Stimulated activated CD8-positive, alpha-beta memory T cell treated with anti-CD3 and anti-CD28 coated beads, Interleukin-15, amount 100 ng/mL, for 48 hours (primary cell): ENCODE results near the gene IGFN1.

Experiments used
- DNase-seq, 2 donors: peaks; one replicate each; pipeline ENCODE4 v3.0.0-alpha.2; 2020; ENCODE audit warnings: low read depth in 2 of 2

IGFN1 gene

DNA sequence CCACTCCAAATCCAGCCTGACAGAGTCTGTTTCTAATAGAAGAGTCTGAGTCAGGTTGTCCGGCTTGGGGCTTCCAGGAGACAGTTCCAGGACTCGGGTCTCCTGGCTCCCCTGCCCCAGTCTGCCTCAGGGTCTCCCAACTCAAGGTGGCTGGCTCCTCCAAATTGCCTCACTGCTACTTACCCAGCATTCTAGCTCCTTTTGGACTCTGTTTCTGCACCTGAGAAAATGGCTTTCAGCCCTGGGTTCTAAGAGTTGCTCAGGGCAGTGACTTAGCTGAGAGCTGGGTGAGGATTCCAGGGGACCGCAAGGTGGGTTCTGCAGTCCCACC lies 5.5 kb upstream of the IGFN1 start:
- no peak for DNase-seq

DNA sequence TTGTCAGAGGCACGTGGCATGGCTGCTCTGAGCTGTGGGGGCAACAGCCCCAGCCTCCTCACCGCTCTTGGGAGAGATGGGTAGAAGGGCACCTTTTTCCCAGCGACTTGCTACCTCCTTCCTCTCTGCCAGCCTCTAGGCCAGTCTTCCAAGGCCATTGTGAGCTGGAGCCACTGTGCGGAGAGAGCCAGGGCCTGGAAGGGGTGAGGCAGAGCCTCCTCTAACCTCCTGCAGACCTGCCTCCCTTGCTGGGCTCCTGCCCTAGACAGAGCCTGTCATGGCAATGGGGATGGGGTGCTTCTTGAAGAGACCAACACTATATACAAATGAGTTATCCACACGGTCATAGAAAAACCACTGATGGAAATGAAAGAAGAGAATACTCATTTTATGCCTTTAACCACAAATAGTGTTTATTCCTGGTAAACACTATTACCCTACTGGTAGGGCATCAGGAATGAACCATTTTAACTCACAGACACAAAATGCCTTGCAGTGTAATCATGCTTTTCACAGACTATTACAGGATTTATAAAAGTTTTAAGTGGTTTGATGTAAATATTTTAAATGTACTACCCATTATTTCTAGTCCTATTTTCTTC lies 5.0 kb upstream of the IGFN1 start:
- DNase-seq: no peak

DNA sequence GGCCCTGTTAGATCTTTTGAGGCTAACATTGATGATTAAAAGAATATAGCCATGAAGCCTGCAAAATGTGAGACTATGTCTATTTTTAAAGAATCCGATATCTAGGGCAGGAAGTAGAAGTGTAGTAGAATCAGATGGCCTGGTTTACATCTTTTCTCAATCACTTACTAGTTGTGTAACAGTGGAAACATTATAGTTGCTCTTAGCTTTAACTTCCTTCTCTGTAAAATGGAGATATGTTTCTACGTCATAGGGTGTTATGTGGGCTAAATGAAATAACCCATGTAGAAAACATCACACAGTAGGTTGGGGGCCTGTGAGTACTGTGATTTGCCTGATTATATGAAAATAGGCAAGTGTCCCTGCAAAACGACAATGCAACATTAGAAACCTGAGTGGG lies 4.4 kb upstream of the IGFN1 start:
- DNase-seq: no peak

DNA sequence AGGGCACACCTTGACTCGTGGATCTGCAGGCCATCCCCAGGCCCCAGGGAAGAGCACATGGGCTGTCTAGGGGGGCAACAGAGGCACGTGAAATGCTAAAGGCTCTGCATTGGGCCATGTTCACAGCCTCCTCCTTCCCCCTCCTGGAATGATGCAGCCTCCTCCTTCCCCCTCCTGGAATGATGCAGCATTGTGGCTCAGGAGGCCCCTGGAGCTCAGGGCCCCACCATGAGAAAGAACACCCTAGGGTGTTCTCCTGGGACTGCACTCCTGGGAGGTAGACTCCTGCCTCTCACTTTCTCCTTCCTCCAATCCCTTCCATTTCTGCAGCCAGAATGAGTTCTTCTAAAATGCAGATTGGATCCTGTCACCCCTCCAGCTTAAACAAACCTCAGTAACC lies 1.5 kb upstream of the IGFN1 start:
- no peak for DNase-seq

DNA sequence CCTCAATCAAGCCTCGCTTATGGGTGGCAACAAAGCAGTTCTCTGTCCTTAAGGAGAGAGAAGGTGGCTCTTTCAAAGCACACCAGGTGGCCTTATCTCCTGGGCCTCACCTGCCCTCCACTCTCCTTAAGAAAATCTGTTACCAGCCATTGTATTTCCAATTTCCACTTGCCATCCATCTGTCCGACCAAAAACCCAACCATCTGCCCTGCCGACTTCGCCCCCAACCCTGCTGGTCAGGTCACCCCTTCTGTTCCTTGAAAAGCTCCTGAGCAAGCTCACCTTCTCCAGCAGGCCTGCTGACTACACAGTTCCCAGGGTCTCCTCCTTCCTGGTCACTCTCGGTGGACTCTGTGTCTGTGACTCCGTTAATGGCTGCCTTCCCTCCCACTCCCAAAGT lies 619 bp upstream of the IGFN1 start:
- no peak for DNase-seq

DNA sequence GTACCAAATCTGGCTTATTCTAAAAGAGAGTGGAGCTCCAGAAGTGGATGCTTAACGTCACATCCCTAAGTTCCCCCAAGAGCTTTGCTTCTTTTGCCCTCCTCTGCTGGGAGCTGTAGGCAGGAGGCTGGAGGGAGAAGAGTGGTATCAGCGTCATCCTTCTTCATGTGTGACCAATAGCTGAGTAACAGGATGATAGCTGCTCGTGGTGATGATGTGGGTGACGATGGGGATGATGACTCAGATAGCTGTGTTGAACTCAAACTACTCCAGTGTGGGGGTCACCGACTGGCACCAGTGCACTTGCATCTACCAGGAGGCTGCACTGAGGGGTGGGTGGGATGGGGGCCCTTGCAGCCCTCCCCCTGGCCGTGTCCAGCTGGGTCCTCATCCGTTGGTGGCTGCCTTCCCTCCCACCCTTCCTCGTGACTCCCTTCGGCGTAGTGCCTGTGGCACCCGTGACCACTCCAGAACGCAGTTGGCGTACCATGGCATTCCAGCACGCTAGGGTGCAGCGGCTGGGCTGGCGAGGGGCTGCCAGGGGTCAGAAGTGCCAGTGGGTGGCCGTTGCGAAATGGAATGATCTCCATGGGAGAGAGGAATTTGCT lies 1.1 kb downstream of the IGFN1 start:
- peak; percentile 29 to 58 for DNase-seq

DNA sequence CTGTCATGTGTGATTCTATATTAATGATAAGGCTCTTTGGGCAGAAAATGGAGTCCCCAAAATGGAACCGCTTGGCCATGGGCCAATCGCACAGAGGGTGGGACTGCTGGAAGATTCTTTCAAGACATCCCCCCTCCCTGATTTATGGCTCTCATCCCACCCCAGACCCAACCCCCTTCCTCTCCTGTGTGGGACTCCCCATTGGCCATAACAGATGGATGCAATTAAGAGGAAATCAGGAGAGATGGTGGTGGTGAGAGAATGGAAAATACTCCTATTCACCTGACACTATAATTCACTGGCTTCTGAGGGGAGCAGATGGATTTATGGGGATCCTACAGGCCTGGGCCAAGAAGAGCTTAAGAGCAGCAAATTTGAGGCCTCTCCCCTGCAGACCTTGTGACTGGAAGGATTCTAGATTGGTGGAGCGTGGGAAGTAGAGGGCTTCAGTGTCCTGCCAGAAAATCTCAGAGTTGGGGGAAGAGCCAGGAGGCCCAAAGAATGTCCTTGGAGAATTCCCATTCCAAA lies 1.7 kb downstream of the IGFN1 start:
- no peak for DNase-seq

DNA sequence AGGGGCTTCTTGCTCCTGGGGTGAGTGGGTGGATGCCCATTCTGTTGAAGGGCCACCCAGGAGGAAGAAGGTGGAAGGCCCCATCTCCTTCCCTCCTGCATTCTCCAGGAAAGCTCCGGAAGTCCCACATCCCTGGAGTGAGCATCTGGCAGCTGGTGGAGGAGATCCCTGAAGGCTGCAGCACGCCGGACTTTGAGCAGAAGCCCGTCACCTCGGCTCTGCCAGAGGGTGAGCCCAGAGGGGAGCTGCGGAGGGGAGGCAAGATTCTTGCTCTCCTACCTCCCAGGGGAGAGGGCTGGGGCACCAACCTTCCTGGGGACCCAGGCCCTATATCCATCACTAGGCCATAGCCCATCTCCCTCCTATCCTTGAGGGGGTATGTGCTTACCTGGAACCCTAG lies 3.4 kb downstream of the IGFN1 start:
- no peak for DNase-seq

DNA sequence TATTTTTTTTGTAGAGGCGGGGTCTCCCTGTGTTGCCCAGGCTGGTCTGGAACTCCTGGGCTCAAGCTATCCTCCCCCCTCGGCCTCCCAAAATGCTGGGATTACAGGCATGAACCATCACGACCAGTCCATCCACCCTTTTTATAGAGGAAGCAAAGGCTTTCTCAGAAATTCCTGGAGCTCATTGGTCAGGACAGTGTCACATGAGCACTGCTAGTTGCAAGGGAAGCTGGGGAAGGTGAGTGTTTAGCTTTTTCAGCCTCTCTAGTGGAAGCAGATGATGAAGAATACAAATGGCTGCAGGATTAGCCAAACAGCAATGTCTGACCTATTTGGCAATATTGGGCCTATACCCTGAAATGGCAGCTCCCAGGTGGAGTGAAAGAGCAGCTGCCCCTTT lies 8.0 kb downstream of the IGFN1 start:
- no peak for DNase-seq

DNA sequence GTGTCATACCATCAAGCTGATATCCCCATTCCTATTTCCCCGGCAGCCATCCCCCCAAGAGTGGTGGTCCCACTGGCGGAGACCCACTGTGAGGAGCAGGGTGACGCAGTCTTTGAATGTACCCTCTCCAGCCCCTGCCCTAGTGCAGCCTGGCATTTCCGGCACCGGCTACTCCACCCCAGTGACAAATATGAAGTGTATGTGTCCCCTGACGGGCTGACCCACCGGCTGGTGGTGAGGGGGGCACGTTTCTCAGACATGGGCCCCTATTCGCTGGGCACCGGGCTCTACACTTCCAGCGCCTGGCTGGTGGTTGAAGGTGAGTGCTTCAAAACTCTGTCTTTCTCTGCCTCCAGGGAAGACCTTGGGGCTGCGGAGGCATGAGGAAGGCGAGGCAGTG lies 14.4 kb downstream of the IGFN1 start:
- no peak for DNase-seq

DNA sequence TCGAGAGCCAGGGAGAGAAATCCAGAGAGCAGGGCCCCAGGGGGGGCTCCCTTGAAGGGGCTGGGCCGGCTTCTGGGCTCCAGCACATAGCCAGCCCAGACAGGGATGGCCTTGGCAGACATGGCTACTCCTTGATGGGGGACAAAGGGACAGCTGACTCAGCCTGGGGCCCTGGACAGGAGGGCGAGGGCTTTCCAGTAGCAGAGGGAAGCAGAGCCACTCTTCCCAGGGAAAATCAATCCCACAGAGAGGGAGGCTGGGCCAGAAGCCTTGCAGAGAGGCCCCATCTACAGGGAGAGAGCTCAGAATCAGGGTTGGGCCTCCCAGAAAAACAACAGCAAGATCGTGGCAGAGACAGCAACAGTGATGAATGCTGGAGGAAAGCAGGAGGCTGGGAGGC lies 15.6 kb downstream of the IGFN1 start:
- no peak for DNase-seq

DNA sequence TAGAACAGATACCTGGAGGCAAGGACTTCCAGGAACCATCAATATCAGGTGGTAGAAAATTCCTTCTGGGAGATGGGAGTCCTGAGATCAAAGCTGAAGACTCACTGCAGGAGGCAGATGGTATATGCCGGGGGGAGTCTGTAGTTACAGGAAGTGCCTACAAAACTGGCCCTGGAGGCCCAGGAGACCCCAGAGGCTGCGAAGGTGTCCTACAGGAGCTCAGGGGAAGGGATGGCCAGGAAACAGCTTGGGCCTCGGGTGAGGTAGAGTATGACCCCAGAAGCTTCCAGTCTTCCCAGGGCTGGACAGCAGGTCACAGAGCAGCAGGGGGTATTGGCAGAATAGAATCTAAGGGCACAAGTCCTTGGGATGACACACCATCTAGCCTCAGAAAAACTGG lies 16.4 kb downstream of the IGFN1 start:
- no peak for DNase-seq

DNA sequence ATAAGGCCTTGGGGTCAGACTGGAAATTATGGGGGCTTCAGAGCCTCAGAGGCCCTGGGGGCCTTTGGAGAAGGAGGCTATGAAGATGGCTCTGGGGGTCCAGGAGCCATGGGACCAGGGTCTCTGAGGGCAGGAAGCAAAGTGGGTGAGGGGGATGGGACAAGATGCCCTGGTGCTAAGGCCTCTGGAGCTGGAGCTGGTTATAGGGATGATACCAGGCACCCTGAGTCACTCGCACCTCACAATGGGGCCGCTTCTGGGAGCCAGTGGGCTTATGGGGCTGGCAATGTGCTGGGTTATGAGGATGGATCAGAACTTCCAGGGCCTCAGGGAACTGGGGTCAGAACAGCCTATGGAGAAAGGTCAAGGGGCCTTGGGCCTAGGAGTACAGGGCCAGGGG lies 17.6 kb downstream of the IGFN1 start:
- DNase-seq: no peak

DNA sequence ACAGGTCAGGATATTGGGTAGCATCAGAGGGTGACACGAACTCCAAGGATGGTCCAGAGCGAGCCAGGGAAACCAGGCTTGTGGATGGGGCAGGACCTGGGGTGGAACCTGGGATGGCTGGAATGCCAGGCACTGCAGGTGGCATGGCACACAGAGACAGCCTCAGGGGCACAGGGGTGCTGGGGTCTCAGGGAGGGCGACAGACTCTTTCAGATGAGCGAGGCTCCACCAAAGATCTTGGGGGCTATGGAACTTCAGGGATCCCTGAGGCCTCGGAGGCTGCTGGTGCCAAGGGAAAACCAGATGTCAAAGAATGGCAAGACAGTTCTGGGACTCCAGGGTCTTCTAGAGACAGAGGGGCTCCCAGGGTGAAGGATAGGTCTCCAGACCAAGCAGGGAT lies 21.4 kb downstream of the IGFN1 start:
- DNase-seq: no peak

DNA sequence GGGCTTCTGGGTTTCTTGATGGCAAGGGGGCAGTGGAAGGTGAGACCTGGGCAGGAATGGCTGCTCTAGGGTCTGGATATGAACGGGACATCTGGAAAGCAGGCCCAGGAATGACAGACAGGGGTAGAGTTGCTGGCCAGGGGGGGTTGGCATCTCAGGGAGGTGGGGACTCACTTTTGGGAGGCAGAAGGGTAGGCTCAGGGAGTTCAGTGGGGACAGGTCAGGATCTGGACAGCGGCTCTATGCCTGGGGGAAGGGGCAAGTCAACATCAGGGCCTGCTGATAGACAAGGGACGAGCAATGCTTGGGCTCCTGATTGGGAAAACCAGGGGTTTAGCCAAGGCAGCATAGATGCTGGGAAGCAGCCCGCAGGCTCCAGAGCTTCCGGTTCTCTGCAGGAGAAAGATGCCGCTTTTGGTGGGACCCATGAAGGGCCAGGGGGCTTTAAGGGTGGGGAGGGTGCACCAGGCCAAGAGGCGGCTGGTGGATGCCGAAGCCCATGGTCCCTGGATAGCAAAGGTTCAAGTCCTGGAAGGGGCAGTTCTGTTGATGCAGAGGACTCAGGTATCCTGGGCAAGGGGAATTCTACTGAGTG lies 21.9 kb downstream of the IGFN1 start:
- DNase-seq: no peak

DNA sequence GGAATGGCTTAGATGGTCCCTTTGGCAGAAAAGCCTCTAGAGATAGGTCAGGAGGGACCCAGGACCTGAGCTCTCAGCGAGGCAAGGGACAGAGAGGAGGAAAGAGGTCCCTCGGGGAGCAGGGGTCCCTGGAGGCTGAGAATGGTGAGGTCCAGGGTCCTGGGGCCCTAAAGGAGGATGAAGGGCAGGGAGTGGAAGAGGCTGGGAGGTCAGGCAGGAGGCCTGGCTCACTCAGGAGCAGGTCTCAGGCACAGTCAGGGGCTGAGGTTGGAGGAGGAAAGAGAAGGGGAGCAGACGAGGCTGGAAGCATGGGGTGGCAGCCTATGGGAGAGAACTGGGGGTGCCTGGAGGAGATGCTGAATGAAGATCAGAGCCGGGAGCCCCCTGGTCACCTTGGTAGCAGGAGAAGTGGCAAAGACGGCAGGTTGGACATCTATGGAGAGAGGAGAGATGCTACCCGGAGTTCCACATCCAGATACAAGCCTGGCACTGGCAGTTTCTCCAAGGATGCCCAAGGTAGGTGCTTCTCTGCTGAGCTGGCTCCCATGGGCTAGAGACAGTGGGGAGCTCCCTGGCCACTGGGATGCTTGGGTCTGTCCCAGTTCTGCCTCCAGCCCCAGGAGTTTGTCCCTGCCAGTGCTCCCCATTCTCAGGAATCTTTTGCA lies 22.6 kb downstream of the IGFN1 start:
- no peak for DNase-seq

DNA sequence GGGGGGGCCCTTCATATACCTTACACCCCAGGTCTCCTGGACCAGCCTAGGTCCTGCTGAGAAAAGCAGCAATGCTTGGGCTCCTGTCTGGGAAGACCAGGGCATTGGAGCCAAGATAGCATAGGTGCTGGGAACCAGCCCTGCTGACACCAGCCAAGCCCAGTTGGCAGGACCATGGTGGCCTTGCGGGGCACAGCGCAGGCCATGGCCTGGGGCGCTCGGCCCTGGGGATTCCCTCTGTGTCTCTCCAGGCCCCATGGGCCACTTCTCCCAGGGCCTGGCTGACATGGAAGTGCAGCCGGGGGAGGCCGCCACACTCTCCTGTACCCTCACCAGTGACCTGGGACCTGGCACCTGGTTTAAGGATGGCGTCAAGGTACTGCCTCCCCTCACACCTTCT lies 23.3 kb downstream of the IGFN1 start:
- no peak for DNase-seq

DNA sequence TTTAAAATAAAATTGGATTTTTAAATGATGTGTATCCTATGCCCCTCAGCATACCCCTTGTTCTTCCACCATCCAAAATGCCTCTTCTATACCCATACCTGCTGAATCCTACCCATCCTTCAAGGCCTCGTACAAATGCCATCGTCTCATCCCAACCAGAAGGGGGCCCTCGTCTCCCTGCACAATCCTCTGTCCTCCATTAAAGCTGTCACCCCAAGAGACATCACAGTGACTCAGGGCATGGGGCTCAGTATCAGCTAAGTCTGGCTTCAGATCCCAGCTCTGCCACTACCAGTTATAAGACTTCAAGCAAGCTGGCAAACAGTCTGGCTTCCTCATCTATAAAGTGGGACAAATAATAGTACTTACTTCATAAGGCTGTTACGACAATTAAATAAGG lies 23.8 kb downstream of the IGFN1 start:
- DNase-seq: no peak

DNA sequence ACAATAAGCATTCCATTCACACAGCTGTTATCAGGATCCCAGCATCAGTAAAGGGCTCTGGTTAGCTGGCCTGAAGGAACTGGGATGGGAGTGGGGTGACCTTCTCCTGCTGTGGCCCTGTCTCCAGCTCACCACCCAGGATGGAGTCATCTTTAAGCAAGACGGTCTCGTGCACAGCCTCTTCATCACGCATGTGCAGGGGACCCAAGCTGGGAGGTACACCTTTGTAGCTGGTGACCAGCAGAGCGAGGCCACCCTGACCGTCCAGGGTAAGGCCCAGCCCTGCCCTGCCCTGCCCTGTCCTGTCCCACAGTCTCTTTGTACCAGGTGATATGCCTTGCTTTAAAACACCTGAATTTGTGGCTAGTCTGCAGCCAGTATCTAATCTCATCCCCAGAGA lies 24.3 kb downstream of the IGFN1 start:
- DNase-seq: no peak

DNA sequence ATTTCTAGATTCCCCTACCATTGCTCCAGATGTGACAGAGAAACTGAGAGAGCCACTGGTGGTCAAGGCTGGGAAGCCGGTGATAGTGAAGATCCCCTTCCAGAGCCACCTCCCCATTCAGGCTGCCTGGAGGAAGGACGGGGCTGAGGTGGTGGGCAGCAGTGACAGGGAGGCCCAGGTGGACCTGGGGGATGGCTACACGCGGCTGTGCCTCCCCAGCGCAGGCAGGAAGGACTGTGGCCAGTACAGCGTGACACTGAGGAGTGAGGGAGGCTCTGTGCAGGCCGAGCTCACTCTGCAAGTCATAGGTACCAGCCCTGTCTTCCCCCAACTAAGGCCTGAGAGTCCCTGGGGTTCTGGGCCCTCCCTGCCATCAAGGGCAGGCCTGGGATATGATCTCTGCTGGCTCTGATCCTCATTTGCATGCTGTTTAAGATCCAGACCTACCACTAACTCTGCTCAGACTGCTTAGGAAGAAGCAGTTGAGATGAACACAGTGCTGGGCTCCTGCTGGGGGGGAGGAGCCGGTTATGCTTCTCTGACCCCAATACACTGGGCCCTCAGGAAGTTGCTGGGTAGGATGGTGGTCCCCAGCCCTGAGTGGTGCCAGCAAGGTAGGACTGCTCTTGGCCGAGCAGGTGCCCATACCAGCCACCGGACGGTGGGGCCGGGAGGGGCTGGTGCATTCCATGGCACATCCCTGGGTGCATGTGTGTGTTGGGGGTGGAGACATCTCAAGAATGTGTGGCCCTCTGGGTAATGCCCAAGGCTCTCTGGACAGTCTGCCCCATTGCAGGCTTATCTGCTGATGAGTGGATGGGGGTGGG lies 25.1 kb downstream of the IGFN1 start:
- DNase-seq: no peak

DNA sequence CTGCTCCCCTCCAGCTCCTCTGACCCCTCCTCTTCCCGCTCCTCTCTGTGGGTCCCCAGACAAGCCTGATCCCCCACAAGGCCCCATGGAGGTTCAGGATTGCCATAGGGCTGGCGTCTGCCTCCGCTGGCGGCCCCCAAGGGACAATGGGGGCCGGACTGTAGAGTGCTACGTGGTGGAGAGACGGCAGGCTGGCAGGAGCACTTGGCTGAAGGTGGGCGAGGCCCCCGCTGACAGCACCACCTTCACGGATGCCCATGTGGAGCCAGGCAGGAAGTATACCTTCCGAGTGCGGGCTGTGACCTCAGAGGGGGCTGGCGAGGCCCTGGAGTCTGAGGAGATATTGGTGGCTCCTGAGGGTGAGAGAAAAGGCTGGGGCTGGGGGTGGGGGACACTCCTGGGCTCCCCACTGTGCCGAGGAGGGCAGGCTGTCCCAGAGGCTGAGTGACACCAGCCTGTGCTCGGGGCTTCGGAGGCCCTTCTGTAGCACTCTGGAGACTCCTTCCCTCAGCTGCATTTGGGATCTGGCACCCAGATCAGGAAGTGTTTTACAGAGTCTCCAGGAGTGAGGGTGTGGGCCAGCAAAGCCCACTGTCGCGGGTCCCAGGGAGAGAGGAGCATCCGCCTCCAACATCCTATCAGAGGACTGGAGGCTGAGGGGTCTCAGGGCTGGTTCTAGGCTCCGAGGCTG lies 25.9 kb downstream of the IGFN1 start:
- no peak for DNase-seq

DNA sequence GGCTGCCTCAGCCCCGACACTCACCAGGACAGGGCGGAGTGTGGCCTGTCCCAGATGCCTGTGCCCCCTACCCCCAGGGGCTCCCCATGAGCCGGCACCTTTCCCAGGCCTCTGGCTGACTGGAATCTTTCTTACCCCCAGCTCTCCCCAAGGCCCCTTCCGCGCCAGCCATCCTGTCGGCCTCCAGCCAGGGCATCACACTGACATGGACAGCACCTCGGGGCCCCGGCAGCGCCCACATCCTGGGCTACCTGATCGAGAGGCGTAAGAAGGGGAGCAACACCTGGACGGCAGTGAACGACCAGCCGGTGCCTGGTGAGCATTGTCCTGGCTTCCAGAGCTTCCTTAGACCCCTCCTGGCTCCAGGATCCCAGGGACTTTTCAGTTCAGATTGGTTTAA lies 26.5 kb downstream of the IGFN1 start:
- DNase-seq: no peak
